CD4-positive, alpha-beta T cell (primary cell): ENCODE measurements around the gene GRM5. TPM values are rescaled to one million over a fixed set of nuclear protein-coding genes. Genes with fewer than 3 reads are reported as not detected.
"Not testable (repeated sequence)": the region's sequence is repeated elsewhere in the genome, so short reads cannot be mapped to it uniquely, and the experiment has no call there.

Experiments used
- ATAC-seq: fragments of 200-7000 bp; cut with Tn5 transposase; one replicate; pipeline ENCODE4 v1.10.0; 2022; ENCODE audit warnings: mild to moderate bottlenecking; ENCODE audit not compliant: poor library complexity
- CTCF ChIA-PET: fragments of 350-600 bp; sonication (Branson Sonifier 250); formaldehyde crosslinking; loops from one replicate; lab custom pipeline; 2021; ENCODE audit warnings: antibody characterized with exemption, inconsistent platforms; lab: Charles Lee
- POLR2A ChIA-PET: fragments of 350-600 bp; sonication (Branson Sonifier 250); formaldehyde crosslinking; loops from one replicate; lab custom pipeline; 2021; ENCODE audit warnings: antibody characterized with exemption, inconsistent platforms; lab: Charles Lee
- DNase-seq, 14 experiments: peaks; one replicate each; pipeline ENCODE4 v3.0.0-alpha.2; 2013 to 2020; ENCODE audit warnings: mixed read lengths in 2 of 14
- H3K27ac ChIP-seq, 2 donors: one replicate each; pipeline versions ENCODE4 v1.5.1 to v1.7.0; 2013; ENCODE audit warnings: low read length in 2 of 2, low read depth in 1 of 2, mild to moderate bottlenecking in 1 of 2
- H3K27me3 ChIP-seq, 2 experiments: 1 replicate in 1 of 2; 2 replicates in 1 of 2; pipeline versions ENCODE4 v1.6.1 to v1.7.0; 2013; ENCODE audit warnings: low read length in 2 of 2, control low read depth in 1 of 2, mild to moderate bottlenecking in 1 of 2, moderate library complexity in 1 of 2; ENCODE audit not compliant: insufficient read depth in 2 of 2, control insufficient read depth in 1 of 2
- H3K36me3 ChIP-seq: one replicate; pipeline ENCODE4 v1.6.1; 2013; ENCODE audit warnings: low read length, control low read depth; ENCODE audit not compliant: insufficient read depth
- H3K4me1 ChIP-seq: one replicate; pipeline ENCODE4 v1.6.1; 2013; ENCODE audit warnings: low read length, control low read depth; ENCODE audit not compliant: insufficient read depth
- H3K4me3 ChIP-seq: one replicate; pipeline ENCODE4 v1.5.1; 2013; ENCODE audit warnings: mild to moderate bottlenecking, low read length, moderate library complexity
- H3K9me3 ChIP-seq, 2 experiments: 1 replicate in 1 of 2; 2 replicates in 1 of 2; pipeline versions ENCODE4 v1.6.1 to v1.7.0; 2013; ENCODE audit warnings: low read length in 2 of 2, mild to moderate bottlenecking in 2 of 2, control low read depth in 1 of 2, moderate library complexity in 1 of 2; ENCODE audit not compliant: control insufficient read depth in 1 of 2, insufficient read depth in 1 of 2
- H3K27ac Mint-ChIP-seq: one replicate; pipeline ENCODE4 v1.8.0; 2020; ENCODE audit warnings: mixed read lengths
- H3K27me3 Mint-ChIP-seq: one replicate; pipeline ENCODE4 v1.8.0; 2021; ENCODE audit warnings: mixed read lengths
- H3K36me3 Mint-ChIP-seq: one replicate; pipeline ENCODE4 v1.8.0; 2021; ENCODE audit warnings: low read depth, mixed read lengths
- H3K4me1 Mint-ChIP-seq: one replicate; pipeline ENCODE4 v1.8.0; 2021; ENCODE audit warnings: low read depth, mixed read lengths
- H3K4me3 Mint-ChIP-seq: one replicate; pipeline ENCODE4 v1.8.0; 2020; ENCODE audit warnings: mild to moderate bottlenecking, mixed read lengths
- H3K9me3 Mint-ChIP-seq: one replicate; pipeline ENCODE4 v1.8.0; 2020; ENCODE audit warnings: mixed read lengths
- intact Hi-C, 2 experiments: fragments of 100-400 bp; cut with DNase I in 1 of 2; cut with micrococcal nuclease in 1 of 2; formaldehyde crosslinking; loops; one replicate each; pipeline versions ENCODE4 v1.15.1 to v1.9.0; 2023 to 2025; cut with DNase I, micrococcal nuclease
- total RNA-seq, 174 experiments: library from RNA in 2 of 174; stranded (reverse) in 2 of 174; gene quantifications; one replicate each; pipeline ENCODE4 v1.2.3 and lab custom pipeline; 2021 to 2026
- TF ChIP-seq, protein P1 (sequence below): fragments of 200-600 bp; IDR thresholded peaks from one replicate; pipeline ENCODE4 v1.8.0; 2022; ENCODE audit warnings: antibody characterized with exemption, mild to moderate bottlenecking

Gene GRM5
- total RNA-seq, 2 experiments from 2014 or later: not detected

DNA sequence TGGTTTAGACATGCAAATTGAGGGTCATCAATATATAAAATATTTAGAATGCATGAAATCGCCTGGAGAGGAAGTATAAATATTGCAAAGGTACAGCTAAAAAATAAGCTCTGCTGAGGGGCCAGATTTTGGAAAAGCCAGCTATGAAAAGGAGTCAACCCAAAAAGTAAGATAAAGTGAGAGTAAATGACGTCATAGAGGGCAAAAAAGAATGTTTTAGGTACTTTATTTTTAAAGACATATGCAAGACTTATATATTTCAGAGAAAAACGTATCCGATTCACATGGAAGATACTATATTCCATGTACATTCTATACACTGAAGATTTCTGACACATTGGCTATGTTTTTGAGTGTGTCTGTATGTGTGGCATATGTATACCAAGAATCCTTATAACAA is 13.6 kb downstream of the GRM5 start:
- Mint-ChIP-seq H3K4me3 (no peak overlapping the region), H3K9me3 (no peaks in the 10 kb centered on the region), H3K36me3 (no peaks in the 10 kb centered on the region), H3K27ac (no peak overlapping the region), H3K27me3 (peaks cover under 1% of the 10 kb centered on the region), H3K4me1 (no peaks in the 10 kb centered on the region)
- TF ChIP-seq, protein P1, sequence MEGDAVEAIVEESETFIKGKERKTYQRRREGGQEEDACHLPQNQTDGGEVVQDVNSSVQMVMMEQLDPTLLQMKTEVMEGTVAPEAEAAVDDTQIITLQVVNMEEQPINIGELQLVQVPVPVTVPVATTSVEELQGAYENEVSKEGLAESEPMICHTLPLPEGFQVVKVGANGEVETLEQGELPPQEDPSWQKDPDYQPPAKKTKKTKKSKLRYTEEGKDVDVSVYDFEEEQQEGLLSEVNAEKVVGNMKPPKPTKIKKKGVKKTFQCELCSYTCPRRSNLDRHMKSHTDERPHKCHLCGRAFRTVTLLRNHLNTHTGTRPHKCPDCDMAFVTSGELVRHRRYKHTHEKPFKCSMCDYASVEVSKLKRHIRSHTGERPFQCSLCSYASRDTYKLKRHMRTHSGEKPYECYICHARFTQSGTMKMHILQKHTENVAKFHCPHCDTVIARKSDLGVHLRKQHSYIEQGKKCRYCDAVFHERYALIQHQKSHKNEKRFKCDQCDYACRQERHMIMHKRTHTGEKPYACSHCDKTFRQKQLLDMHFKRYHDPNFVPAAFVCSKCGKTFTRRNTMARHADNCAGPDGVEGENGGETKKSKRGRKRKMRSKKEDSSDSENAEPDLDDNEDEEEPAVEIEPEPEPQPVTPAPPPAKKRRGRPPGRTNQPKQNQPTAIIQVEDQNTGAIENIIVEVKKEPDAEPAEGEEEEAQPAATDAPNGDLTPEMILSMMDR: no peak
- POLR2A ChIA-PET: no interaction called here
- no peak overlapping the region for H3K4me3 ChIP-seq
- CTCF ChIA-PET: no interaction called here
- no peaks in the 10 kb centered on the region for H3K36me3 ChIP-seq
- intact Hi-C loops: no loop called here
- H3K27me3 ChIP-seq: no peaks in the 10 kb centered on the region
- ATAC-seq (no peak), DNase-seq (no peak)
- no peaks in the 10 kb centered on the region for H3K4me1 ChIP-seq
- H3K27ac ChIP-seq: no peak overlapping the region
- H3K9me3 ChIP-seq: peaks cover 0 to 5% of the 10 kb centered on the region in 2 experiments

GRCh38 chr11:89047159-89047558 is 18.6 kb downstream of the GRM5 start:
- DNase-seq, H3K27me3 Mint-ChIP-seq, H3K27me3 ChIP-seq, intact Hi-C loops, H3K4me1 ChIP-seq, H3K4me3 ChIP-seq, H3K9me3 ChIP-seq, H3K9me3 Mint-ChIP-seq, CTCF ChIA-PET, H3K36me3 ChIP-seq, H3K27ac ChIP-seq, H3K4me3 Mint-ChIP-seq, H3K27ac Mint-ChIP-seq, ATAC-seq, POLR2A ChIA-PET, H3K4me1 Mint-ChIP-seq, H3K36me3 Mint-ChIP-seq: not testable (repeated sequence)

GRCh38 chr11:89043861-89044588 is 21.8 kb downstream of the GRM5 start:
- H3K4me1 ChIP-seq, H3K4me1 Mint-ChIP-seq, CTCF ChIA-PET: not testable (repeated sequence)

GRCh38 chr11:89029671-89030070 is 36.1 kb downstream of the GRM5 start:
- H3K36me3 Mint-ChIP-seq, POLR2A ChIA-PET, H3K9me3 ChIP-seq, H3K27ac Mint-ChIP-seq, H3K27me3 Mint-ChIP-seq, ATAC-seq, CTCF ChIA-PET, H3K9me3 Mint-ChIP-seq, H3K27me3 ChIP-seq, H3K4me1 Mint-ChIP-seq, H3K4me3 ChIP-seq, H3K36me3 ChIP-seq, DNase-seq, H3K4me3 Mint-ChIP-seq, intact Hi-C loops, H3K4me1 ChIP-seq, H3K27ac ChIP-seq: not testable (repeated sequence)

More at GRCh38 chr11:89043861-89044588, 21.8 kb downstream of the GRM5 start:
- H3K4me3 ChIP-seq, H3K27ac Mint-ChIP-seq, H3K27ac ChIP-seq, DNase-seq, H3K36me3 Mint-ChIP-seq, intact Hi-C loops, H3K4me3 Mint-ChIP-seq, H3K36me3 ChIP-seq, H3K9me3 Mint-ChIP-seq, H3K27me3 Mint-ChIP-seq, ATAC-seq, H3K9me3 ChIP-seq, POLR2A ChIA-PET, H3K27me3 ChIP-seq: not testable (repeated sequence)
